DMS53 treated with DMSO at 0.1 percent for 48 hours (cell line): Measurements from ENCODE around the gene CACNA1S.

Source experiments
- DNase-seq: peaks from one replicate; lab custom pipeline; 2025; ENCODE audit not compliant: unreplicated experiment; lab: John Stamatoyannopoulos, UW

The CACNA1S gene

DNA sequence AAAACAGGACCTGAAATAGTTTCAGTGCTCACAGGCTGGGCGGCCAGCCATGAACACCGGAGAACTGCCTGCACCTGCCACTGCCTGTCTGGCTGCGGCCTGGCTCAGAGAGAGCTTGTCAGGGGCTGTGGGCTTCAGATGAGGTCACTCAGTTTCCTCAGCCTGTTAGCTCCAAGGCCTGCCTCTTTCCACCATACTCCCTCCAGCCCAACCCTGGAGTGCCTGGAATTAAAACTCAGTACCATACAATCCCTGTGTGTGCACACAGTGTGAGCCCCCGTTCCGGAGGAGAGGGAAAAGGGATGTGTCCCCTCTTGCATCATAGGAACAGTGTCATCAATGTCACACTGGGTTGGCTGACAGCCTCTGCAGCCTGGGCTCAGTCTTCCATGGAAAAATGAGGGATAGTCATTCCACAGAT, 16.2 kb downstream of the CACNA1S start:
- no peak for DNase-seq

DNA sequence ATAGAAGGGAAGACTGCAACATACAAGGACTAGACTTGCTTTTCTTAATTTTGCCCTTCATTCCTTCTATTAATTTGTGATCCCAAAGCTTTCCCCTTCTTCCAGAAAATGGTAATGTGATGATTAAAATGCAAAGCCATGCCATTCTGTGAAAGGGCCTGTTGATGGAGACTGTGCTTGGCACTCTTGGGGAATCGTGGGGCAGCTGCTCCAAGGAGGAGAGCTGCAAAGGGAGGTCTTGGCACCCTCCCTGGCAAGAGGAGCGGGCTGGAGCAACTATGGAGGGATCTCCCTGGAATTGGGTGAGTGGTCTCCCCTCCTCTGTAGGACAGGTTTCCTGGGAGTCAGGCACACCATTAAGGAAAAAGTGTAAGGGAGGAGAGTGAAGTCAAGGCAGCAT, 16.6 kb downstream of the CACNA1S start:
- no peak for DNase-seq

DNA sequence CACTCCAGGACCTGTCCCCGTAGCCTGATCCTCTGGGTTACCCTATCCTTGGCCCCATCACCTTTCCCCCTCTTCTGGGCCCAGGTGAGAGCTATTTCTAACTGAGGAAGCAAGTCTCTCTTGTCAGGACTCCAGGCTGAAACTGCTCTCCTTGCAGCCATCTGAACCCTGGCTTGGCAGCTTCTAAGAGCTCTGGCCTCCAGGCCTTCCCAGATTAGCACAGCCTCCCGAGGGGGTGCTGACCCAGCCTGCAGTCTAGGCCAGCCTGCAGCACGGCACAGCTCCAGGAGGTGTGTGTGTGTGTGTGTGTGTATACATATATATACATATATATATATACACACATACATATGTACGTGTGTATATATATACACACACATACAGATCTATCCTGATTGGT, 17.4 kb downstream of the CACNA1S start:
- no peak for DNase-seq

DNA sequence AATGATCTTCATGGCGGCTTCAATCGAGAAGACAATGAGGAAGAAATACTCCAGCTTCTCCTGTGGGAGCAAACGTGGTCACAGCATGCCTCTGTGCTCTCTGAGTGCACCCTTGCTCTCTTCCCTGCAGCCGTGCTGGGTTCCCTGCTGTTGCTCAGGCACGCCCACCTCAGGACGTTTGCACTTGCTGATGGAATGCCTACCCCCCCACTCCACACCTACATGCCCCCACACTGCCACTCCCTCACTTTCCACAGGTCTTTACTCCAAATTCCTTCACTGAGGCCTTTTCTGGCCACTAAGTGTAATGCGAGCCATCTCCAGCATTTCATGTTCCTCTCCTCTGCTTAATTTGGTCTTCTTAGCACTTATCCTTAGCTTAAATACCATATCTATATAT, 18.3 kb downstream of the CACNA1S start:
- no peak for DNase-seq

DNA sequence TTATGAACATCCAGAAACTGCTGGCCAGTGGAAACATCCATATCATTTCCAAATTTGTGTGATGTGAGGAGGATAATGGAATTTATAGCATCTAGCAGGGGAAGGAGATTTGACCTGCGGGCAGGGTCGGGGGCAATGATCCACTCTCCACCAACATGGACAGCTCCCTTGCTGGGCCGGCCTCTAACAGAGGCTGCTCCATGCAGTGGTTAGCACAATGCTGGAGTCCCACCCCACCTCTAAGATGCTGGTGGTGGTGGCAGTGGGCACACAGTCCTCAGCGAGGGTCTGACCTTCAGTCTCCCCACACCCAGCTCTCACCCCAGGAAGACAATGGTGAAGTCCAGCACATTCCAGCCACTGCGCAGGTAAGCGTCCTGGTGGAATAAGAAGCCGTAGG, 18.7 kb downstream of the CACNA1S start:
- no peak for DNase-seq

DNA sequence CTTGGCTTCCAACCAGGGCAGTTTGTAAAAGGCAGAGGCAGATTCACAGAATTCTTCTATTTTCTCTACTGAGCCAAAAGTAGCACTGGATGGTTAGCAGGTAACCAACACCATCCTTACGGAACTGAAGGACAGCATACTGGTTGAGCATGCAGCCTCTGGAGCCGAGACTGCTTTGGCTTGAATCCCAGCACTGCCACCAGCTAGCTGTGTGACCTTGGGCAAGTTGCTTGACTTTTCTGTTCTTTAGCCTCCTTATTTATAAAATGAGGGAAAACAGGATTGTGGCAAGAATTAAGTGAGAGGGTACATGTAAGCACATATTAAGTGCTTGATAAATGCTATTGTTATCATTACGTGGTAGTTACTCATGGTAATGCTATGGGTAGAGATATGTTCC, 19.5 kb downstream of the CACNA1S start:
- no peak for DNase-seq

DNA sequence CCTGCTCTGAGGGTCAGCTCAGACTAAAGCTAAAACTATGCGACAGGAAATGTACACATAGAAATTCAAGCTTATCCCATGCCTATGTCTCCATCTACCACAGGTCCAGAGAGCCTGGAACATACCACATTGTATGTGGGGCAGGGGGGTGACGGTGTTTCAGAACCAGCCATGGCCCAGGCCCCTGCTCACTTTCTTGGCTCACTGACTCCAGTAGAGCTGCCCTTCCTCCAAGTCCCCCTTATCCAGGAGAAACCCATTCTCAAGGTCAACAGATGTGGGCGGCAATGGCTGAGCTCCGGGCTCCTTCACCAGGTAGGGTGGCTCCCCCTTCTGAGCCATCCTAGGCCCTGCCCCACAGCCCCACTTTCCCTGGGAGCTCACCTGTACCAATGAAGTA, 21.0 kb downstream of the CACNA1S start:
- no peak for DNase-seq

DNA sequence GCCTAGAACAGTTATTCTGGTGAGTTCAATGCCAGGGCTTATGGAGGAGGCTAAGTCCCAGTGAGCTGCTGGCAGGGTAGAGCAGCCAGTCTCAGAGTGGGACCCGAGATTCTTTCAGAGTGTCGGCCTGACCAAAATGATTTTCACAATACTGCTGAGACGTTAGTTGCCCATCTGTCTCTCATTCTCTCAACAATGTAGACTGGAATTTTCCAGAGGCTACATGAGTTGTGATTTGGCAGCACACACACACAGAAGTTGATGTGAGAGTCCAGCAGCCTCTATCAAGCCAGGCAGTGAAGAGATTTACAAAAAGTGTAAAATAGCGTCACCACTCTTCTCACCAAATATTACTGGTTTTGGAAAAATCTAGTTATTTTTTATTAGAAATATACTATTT, 21.7 kb downstream of the CACNA1S start:
- DNase-seq, result no peak

DNA sequence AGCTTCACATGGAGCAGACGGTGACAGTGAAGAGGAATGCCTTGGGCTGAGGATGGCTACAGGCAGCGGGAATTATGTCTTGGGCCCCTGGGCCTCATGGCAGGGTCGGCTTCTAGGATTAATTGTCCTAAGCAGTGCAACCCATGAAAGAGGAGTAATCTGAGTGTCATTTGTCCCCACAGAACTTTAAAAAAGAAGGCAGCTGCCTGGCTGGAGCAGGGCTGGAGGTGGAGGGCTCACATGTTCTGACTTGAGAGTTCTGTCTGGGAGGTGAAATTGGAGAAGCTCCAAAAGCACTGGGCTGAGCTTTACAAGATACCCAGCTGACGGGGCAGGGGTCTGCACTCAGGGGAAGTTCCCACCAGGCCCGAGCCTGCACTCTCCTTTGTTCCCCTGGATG, 22.6 kb downstream of the CACNA1S start:
- no peak for DNase-seq

DNA sequence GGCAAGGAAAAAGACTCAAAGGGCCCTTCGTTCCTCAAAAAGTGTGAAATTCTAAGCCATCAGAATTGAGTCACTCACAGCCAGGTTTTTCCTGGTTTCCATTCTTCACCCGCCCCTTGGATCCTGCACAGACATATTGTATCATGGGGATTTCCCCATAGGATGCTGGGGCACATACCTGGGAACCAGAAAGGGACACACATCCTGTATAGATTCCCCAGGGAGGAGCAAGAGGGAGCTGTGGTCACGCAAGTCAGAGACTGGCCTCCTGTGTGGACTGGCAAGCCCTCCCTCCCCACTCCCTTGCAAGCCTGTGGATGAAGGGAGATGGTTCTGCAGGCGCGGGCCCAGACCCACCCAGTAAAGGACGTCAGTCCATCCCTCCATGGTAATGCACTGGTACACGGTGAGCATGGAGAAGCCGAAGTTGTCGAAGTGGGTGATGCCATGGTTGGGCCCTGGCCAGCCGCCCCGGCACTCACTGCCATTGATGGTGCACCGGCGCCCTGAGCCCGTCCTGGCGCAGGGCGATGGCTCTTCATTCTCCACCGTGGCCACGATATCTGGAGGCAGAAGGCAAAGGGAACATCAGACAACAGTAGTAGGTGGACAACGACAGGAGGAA, 23.2 kb downstream of the CACNA1S start:
- DNase-seq, result no peak

DNA sequence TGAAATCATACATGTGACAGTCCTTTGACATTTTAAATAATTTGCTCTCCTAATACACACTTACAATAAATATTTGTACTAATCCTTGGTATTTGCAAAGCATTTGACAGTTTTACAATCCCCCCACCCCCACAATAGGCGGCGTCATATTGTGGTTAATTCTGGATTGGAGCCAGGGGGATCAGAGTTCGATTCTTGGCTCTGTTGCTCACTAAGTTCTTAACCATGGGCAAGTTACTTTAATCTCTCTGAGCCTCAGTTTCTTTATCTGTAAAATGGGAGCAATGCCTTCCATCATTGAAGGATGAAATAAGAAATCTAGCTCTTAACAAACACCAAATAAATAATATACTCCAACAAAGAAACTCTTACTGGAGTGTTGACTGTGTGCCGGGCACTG, 23.8 kb downstream of the CACNA1S start:
- no peak for DNase-seq

DNA sequence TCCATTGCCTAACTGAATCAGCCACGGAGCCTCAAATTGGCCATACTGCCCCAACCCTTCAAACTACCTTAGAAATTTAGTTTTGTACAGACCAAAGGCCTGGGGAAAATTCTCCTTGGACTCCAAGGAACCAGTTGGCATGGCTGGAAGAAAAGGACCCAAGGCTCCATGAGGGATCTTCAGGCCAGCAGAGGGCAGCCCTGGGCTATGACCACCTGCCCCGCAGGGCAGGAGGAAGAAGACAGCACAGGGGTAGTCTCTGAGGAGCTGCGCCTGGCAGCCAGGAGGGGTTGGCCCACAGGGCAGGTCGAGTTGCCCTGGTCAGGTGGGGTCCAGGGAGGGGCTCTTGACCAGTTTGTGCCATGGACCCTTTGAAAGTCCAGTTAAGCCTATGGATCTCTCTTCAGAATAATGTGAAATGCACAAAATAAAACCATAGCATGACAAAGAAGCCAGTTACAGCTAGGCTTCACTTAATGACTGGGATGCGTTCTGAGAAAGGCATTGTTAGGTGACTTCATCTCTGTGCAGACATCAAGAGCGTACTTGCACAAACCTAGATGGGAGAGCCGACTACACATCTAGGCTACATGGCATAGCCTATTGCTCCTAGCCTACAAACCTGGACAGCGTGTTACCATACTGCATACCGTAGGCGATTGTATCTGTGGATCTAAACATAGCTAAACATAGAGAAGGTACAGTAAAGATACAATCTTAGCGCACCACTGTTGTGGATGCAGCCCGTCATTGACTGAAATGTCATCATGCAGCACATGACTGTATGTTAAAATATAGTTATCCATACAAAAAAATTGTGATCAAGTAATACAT, 26.1 kb downstream of the CACNA1S start:
- DNase-seq, result peak; percentile 76

DNA sequence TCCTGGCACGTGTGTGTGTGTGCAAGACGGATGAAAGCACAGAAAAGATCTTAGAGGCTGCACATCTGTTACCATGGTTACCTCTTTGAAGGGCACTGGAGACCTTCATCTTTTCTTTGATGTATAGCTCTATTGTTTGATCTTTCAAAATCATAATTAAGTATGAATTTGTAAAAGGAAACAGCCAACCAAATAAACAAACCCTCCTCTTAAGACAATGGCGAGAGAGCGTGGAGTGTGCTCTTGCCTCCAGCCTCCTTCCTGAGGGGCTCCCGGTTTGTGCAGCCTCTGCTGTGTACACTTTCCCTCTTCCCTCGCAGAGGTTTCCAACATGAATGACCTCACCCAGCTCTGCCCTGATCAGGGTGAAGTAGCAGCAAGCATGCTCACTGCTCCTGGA, 27.9 kb downstream of the CACNA1S start:
- peak; percentile 37 for DNase-seq

DNA sequence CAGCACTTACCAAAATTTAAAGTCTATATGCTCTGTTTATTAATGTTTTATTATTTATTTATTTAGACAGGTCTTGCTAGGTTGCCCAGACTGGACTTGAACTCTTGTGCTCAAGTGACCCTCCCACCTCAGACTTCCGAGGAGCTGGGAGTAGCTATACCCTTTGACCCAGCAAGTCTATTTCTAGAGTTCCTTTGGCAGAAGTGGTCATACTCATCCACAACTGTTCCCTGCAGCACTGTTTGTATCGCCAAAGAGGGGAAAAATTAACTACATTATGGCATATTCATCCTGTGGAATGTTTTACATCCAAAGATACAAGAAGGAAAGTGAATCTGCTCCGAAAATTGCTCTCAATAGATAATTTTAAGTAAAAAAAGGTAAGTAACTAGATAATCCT, 28.5 kb downstream of the CACNA1S start:
- DNase-seq, result no peak

DNA sequence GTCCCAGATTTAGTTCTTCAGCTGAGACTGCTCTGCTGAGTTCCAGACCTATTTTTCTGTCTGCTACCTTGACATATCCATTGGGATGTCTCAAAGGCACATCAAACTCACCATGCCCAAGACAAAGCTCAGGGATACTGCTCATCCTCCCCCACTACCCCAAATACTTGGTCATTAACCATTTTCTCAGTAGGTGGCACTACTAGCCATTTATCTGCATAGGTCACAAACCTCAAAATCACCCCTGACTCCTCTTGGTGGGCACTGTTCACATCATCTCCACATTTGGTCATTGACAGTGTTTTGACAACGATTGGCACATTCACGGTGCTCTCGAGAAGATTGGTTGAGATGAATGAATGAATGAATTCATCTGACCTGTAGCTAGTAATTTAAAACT, 32.1 kb downstream of the CACNA1S start:
- no peak for DNase-seq

DNA sequence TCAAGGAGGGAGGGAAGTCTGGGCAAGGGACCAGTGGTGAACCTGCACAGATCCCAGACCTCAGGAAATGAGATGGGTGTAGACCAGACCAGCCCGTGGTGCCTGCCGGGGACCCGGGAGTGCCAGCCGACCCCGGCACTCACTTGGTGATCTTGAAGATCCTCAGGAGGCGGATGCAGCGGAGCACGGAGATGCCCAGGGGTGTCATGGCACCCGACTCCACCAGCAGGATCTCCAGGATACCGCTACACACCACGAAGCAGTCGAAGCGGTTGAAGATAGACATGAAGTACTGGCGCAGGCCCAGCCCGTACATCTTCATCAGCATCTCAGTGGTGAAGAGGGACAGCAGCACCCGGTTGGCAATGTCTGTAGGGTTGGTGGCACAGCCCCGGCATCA, 34.5 kb downstream of the CACNA1S start:
- DNase-seq, result no peak

DNA sequence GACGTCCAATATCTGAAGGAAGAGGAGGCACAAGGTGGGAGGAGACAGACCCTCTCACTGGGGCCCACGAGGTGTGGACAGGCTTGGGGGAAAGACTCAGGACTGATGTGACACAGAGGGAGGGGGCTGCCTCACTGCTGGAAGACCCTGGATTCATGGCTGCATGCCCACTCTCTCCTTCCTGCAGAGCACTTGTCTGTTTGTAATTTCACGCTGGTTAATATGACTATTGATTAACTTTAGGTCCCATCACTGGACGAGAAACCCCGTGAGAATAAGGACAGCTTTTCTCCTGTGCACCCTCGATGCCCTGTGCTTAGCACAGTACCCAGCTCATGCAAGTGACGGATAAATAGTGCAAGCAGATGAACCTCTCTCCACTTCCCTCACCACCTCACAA, 35.1 kb downstream of the CACNA1S start:
- no peak for DNase-seq

DNA sequence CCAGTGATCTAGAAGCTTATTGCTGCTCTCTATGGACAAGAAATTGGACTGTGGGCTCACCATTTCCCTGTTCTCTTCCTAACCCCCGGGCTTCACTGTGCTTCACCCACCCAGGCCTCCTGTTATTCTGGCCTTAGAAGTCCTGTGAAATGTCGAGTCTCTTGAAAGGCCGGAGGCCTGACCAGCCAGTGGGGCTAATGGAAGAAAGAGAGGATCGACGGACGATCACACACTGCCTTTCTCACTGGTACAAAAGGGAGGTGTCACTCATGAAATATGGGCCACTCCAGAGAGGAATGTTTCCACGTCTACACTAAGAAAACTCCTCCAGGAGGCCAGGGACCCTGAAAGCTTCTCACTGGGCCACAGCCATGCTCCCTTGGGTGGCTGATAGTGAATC, 36.1 kb downstream of the CACNA1S start:
- DNase-seq, result no peak

DNA sequence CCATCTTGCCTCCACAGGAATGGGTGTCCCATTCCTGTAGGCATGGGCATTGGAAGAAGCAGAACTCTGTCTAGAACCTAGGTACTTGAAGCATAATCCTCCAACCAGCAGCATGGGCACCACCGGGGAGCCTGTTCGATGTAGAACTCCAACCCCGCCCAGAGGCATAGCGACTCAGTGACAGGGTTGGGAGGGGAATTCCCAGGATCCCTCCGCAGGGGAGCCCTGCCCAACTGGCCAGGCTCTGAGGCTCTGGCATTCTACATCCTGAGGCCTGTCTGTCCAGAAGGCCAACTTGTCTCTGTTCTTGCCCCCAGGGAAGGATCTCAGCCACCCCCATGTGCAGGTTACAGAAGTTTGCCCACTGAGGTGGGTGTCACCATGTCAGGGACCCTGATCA, 38.2 kb downstream of the CACNA1S start:
- no peak for DNase-seq

DNA sequence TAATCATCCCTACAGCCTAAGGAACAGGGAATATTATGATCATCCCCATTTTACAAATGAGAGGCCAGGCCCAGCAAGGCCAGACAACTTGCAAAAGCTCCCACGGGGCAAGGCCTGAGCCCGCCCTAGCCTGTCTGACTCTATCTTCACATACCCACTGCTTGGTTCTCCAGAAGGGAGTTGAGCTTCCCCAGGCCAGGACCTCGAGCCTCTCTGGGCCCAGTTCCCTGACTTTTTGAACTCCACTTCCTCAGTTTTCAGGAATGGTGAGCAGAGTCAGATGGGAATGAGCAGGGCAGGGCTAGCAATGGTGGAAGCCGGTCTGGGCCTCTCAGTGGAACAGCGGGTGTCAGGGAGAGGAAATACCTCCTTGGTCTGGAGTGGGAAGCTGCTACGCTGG, 39.3 kb downstream of the CACNA1S start:
- DNase-seq, result no peak

DNA sequence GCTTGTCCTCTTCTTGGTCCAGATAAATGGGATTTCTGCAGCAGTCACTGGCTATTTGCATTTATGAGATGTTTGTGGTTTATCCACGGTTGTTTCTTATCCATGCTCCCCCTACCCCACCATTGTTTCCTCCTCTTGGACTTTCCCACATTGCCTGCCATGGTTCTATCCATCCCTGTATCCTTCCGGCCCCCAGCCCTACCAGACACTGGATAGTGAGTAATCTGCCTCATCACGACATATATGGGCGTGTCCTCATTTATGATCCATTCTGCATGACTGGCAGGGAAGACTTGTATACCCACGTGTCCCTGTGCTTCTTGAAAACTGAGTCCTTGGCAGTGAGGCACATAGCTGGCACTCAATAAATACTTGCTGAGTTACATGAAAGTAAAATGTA, 40.1 kb downstream of the CACNA1S start:
- DNase-seq, result no peak

DNA sequence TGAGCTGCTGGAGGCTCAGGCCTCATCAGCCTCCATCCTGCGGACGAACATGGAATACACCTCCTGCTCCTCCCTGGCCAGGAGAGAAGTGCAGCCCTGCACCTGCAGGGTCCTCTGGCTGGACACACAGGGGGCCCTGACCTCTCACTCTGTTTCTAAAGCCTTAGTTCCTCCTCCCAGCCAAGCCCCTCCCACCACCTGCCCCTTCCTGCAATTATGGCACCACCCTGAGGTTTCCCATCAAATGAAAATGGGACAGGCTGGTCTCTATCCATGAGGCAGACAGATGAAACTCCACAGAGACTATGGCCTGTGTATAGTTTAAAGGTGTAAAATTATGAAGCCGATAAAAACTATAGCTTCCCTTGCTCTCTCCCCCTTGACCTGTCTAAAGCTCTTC, 42.6 kb downstream of the CACNA1S start:
- no peak for DNase-seq

DNA sequence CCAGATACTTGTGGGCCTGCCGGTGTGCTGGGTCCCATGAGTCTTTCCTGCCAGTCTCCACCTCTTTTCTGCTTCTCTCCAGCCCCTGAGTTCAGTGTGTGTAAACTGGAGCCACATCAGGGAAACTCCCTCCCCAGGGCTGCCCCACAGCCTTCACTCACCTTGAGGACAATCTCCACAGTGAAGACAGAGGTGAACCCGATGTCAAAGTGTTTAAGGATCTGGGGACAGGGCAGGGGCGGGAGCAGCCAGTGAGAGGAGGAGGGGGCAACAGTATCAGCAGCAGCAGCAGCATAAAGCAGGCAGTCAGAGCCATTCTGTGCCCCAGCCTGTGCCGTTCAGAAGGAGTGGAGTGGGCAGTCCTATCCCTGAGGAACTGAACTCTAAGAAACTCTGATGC, 43.2 kb downstream of the CACNA1S start:
- no peak for DNase-seq
